Smooth muscle cell of trachea (primary cell): ENCODE results near the gene DKK3. TPM values are rescaled to one million over a fixed set of nuclear protein-coding genes. Genes with fewer than 3 reads are reported as not detected.

ENCODE experiments used
- total RNA-seq: library from RNA; depleted of rRNA; stranded (reverse); fragments of >200 nt; gene quantifications from 2 replicates; pipeline ENCODE4 v1.2.1, GENCODE V29; 2014

DKK3 gene
- 448 and 452 TPM in 2 replicates for total RNA-seq

DNA sequence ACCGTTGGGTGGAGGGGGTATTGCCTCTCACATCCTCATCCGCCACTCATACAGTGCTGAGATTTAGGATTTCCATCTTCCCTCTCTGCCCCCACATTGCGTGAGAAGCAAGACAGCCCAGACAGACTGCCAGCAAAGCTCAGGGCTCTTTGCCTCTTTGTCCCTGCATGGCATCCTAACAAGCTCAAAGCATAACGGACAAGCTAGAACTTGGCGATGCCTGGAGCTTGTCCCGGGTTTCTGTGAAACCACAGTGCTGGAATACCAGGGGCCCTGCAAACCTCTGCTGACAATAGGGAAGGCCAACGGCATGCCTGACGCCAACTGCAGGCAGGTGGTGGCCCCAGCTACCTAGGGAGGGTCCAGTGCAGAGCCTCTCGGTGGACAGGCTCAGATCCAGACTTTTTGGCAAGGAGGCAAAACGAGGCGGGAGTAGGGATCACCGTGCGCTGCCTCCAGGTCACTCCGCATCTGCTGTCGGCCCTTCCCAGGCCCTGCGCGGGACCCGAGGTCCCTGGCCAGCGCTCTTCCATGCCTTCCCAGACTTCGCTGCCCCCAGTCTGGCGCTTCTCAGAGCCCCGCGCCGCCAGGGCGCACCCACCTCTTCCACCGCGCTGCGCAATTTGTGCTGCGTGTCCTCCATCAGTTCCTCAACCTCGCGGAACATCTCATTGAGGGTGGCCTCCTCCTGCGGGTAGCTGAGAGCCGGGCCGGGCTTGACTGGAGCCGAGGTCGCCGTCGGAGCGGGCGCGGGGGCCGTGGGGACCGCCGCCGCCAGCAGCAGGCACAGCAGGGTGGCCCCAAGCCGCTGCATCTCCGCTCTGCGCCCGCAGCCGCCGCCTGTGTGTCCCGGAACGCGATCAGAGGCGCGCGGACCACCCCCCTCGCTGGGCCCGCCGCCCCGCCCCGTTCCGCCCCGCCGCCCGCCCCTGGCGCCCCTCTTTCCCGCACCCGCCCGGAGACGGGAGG, at the start of gene DKK3:
DKK3 (minus strand) TSS at position 858 of the 969 bp plus-strand sequence; CDS start at position 814, 44 bp downstream.

Other genes with a start within 250 kb of the DKK3 start
- gene USP47, start 166.7 kb downstream of the DKK3 start, total RNA-seq: 81.0 and 86.0 TPM in 2 replicates
- gene MICAL2, start 102.0 kb upstream of the DKK3 start, total RNA-seq: 86.4 and 97.4 TPM in 2 replicates